GM18499 (cell line): ENCODE results near the gene PLB1.

Experiments used
- ATAC-seq: cut with Tn5 transposase; IDR thresholded peaks from one replicate; pipeline ENCODE4 v1.9.1; 2021; ENCODE audit warnings: moderate number of reproducible peaks; ENCODE audit not compliant: insufficient read depth, unreplicated experiment

The PLB1 gene

GRCh38 chr2:28676152-28676835, 180.4 kb downstream of the PLB1 start:
- no peak for ATAC-seq

DNA sequence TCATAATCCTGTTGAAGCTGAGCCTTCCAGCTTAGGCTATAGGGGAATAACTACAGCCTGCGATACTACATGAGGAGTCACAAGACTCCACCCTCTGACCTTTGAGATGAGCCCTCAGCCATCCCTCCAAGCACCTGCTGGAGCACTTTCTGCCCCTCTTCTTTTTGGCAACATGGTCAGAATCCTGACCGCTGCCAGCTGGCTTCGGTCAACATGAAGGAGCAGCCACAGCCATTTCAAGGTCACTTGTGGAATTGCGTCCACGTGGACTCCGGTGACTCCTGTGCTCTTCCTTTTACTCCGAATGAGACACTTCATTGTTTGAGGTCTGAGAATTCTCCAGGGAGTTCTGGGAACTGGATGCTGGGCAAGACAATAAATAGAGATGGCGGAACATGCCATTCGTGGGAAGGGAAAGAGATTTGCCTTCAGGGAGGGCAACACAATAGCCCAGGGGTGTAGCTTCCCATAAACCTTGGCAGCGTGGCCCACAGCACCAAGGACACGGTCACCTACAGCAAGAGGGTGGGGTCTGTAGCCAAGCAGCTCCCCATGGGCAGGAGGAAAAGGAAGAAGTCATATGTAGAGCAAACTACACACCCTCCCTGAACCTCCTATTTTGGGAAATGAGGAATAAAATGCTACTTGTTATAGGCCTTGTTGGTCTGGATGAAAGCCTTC, 182.5 kb downstream of the PLB1 start:
- ATAC-seq, result no peak

DNA sequence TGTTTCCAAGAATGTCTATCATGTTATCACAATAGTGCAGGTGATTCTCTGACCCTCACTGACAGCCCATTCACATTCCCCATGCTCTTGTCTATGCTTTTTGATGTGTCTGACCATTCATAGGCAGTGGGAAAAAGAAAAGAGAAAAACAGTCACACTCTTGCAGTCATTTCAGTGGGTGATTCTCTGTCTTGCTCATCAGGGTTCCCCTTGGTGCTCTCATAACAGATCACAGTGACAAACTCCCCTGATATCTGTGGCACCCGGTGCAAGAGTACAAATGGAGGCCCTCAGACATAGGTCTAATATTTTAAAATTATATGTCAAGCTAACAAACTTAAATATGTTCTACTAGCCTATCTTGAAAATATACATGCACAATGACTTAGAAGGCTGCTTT, 183.1 kb downstream of the PLB1 start:
- no peak for ATAC-seq

- ATAC-seq, result no peak
Observed at GRCh38 chr2:28680657-28681056, 184.8 kb downstream of the PLB1 start.

DNA sequence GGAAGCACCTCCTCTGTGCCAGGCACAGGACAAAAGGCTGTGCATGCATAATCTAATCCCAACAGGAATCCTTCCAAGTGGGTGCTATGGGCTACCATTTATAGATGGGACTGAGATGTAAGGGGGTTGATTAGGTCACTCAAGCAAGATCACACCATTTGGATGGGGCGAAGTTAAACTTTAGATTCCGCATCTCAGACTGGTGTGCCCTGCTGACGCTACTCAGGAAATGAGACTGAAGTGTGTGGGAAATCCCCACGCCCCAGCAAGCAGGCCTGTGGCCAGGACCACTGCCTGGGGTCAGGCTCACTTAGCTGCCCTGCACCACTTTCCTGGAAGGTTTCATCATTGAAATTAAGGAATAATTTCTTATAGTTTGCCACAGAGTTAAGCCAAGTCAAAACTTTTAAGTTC, 185.3 kb downstream of the PLB1 start:
- no peak for ATAC-seq

- ATAC-seq, result no peak
Observed at GRCh38 chr2:28681606-28682005, 185.7 kb downstream of the PLB1 start.

DNA sequence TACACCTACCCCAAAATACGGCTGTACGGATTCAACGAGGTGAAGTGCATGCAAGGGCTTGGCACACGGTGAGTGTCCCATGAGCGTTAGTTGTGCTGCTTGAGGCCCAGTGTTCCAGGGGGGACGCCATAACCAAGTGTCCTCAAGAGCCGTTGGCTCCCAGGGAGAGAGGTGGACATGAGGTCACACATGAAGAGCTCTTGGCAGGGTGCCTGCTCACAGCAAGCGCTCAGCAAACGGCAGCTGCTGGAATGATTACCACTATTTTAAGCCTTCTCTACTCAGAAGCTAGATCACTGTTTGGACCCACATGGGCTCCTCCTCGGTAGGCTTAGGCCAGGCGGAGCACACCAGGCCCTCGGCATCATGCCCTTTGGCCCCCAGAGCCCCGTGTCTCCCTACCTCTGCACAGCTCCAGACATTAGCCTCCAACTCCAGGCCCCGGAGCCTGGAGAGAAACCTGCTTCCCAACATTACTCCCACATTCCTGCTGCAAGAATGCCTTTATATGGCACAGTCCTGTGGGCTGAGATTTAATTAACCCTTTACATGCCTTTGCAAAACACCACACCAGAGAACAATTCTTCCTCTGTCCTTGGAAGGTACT, 187.3 kb downstream of the PLB1 start:
- no peak for ATAC-seq

DNA sequence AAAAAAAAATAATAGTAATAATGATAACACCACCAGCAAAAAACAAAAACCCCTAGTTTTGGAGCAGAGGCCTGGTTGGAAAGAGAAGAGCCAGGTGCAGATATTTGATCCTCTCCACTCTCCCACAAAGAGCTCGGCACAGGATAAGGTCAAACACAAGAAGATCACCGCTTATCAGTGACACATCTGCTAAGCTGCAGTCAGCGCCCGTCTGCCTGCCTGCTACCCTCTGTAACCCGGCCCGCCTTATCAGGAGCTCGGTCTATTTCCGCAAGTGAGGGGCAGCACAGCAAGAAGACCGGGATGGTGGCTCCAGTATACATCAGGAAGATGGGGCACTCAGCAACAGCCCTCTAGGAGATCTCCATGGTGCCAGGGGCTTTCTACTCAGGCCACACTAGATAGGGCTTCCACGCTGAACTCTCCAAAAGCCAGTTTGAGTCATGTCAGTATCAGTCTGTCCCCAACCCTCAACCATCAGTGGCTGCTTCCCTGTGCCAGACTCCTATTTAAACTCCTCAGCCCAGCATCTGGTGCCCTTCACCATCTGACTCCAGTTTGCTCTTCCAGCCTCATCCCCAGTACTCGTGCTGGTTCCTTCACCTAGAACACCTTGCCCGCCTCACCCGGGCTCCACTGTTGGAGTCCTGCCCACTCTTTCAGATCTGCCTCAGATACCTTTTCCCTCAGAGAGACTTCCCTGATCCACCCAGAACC, 188.4 kb downstream of the PLB1 start:
- no peak for ATAC-seq

- ATAC-seq, result no peak
Observed at GRCh38 chr2:28687171-28687570, 191.3 kb downstream of the PLB1 start.

GRCh38 chr2:28687640-28688385, 192.0 kb downstream of the PLB1 start:
- ATAC-seq, result no peak

DNA sequence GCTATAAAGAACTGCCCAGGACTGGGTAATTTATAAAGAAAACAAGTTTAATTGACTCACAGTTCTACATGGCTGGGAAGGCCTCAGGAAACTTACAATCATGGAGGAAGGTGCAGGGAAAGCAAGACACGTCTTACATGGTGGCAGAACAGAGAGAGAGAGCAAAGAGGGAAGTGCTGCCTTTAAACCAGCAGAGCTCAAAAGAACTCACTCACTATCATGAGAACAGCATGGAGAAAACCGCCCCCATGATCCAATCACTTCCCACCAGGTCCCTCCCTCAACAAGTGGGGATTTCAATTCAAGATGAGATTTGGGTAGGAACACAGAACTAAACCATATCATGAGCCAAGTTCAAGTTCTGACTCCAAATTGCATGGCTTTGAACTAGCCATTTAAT, 193.0 kb downstream of the PLB1 start:
- ATAC-seq, result no peak

DNA sequence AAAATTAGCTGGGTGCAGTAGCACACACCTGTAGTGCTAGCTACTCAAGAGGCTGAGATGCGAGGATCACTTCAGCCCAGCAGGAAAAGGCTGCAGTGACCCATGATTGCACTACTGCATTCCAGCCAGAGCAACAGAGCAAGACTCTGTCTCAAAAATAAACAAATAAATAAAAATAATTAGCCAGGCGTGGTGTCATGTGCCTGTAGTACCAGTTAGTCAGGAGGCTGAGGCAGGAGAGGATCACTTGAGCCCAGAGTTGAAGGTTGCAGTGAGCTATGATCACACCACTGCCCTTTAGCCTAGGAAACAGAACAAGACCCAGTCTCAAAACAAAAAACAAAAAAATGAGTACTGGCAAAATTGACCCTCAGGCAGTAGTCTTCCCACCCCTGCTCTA, 193.9 kb downstream of the PLB1 start:
- ATAC-seq, result no peak

DNA sequence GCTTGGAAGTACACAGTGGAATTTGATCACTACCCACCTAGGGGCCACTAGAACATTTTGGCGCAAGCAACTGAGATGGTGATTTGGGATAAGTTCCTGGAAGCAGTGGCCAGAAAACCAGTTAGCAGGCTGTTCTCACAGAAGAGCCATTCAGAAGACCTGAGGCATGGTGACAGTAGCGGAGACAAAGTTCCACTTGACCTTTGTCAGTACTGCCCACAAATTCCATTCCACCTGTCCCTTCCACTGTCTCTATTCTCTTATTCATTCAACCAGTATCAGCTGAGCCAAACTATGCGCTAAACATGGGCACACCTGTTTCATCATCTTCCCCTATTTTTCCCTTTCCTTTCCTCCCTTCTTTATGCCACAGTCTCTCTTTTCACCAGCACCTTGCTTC, 196.6 kb downstream of the PLB1 start:
- no peak for ATAC-seq

DNA sequence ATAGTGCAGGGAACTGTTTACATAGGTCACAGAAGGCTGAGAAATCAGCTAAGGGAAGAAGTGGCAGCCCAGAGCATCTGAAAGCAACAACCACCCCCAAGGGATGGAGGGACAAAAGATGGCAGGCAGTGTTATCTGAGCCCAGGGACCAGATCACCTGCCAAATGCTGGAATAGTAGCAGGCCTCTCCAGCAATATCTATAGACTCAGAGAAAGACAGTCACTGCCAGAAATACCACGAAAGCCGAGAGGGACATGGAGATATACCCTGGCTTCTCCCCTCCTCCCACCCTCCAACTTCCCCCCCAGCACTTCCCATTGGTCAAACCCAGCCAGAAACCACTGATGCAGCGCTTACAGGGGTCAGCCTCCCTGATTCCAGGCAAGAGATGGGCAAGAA, 197.4 kb downstream of the PLB1 start:
- no peak for ATAC-seq
